Fibroblast of skin of back (primary cell): ENCODE results near the gene ETFB.

Experiments used
- DNase-seq: peaks from one replicate; pipeline ENCODE4 v3.0.0-alpha.2; 2013

ETFB gene

GRCh38 chr19:51327066-51328001 is 38.9 kb downstream of the ETFB start:
- peak; percentile 10 for DNase-seq

- no peak for DNase-seq
These were observed 39.7 kb downstream of the ETFB start for GRCh38 chr19:51326216-51327065.

DNA sequence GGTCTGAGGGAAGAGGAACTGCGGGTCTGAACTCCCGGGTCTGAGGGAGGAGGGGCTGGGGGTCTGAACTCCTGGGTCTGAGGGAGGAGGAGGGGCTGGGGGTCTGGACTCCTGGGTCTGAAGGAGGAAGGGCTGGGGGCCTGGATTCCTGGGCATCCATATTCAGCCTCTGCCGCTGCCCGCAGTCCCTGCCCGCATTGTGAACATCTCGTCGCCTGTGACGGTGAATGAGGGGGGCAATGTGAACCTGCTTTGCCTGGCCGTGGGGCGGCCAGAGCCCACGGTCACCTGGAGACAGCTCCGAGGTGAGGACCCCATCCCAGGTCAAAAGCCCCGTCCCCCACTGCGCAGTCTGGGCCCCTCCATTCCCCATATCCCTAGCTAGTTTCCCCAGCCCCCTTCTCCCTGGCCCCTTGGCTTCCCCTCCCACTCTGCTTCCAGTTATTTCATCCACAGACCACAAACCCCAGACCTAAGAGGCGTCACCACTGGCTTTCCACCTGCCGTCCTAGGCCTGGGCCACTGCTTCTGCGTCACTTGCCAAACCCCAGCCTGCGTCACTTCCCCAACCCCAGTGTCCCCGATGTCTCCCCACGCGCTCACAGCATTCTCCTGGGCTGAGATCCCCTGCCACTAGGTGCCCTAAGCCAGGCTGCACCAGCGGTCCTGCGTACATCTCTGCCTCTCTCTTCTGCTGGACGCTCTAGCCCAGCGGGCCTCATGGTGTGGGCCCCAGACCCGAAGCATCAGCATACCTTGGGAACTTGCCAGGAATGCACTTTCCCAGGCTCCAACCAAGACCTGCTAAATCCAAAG is 40.8 kb downstream of the ETFB start:
- DNase-seq = no peak

- no peak for DNase-seq
These were observed 42.1 kb downstream of the ETFB start for GRCh38 chr19:51324167-51324481.

- DNase-seq = no peak
These were observed 42.6 kb downstream of the ETFB start for GRCh38 chr19:51323481-51324166.

DNA sequence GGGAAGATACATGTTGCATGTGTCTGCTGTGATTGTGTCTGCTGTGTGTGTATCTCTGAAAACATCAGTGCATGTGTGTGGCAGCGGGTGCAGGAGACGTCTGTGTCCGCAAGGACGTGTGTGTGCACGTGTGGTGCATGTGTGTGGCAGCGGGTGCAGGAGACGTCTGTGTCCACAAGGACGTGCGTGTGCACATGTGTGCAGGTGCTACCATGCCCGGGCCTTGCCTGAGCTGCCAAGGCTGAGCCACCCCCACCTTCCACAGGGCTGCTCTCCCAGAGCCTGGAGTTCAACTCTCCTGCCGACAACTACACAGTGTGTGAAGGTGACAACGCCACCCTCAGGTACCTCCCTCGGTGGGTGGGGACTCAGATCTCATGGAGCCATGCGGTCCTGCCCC is 44.4 kb downstream of the ETFB start:
- no peak for DNase-seq

GRCh38 chr19:51320280-51320657 is 45.9 kb downstream of the ETFB start:
- no peak for DNase-seq

- DNase-seq = no peak
These were observed 46.4 kb downstream of the ETFB start for GRCh38 chr19:51319649-51320279.

GRCh38 chr19:51318687-51319648 is 47.2 kb downstream of the ETFB start:
- DNase-seq = no peak

DNA sequence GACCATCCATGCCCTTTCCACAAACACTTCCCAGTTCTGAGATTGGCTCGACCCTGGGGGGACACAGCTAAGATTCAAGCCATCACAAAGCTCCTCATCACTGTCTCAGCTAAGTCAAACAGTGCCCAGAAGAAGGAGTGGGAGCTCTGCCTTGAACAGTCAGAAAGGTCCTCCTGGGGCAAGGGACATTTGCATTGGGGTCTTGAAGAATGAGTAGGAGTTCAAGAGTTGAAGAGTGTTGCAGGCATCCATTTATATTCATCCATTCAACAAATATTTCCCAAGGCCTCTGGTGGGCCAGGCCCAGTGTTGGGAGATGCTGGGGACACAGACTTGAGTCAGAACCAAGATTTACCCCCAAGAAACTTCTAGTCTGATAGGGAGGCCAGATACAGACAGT is 48.2 kb downstream of the ETFB start:
- DNase-seq = no peak

DNA sequence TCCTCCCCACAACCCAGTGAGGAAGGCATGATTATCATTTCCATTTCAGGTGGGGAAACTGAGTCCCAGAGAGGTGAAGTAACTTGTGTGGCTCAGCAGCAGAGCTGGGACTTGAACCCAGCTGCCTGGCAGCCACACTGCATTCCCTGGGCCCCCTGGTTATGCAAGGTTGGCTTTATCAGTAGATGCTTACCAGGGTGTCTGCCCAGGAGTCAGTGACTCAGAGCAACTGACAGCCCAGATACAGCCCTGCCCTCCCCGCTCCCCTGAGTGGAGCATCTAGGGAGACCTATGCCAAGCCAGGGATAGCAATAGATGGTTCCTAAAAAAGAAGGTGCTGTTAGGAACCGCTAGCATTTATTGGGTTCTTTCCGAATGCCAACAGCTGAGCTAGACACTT is 48.8 kb downstream of the ETFB start:
- no peak for DNase-seq

DNA sequence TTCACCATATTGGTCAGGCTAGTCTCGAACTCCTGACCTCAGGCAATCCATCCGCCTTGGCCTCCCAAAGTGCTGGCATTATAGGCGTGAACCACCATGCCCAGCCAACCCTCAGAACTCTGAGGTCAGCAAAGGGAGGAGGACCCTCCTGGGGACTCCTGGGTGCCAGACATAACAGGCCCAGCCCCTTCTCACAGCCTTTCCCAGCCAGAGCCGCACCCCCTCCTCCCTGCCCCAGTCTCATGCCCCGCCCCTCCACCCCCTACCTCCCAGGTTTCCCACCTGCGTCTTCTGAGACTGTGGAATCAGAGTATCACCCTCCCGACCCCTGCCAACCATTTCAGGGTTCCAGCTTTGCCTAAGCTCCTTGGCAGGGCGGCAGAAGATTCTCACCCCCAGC is 49.5 kb downstream of the ETFB start:
- DNase-seq = no peak

DNA sequence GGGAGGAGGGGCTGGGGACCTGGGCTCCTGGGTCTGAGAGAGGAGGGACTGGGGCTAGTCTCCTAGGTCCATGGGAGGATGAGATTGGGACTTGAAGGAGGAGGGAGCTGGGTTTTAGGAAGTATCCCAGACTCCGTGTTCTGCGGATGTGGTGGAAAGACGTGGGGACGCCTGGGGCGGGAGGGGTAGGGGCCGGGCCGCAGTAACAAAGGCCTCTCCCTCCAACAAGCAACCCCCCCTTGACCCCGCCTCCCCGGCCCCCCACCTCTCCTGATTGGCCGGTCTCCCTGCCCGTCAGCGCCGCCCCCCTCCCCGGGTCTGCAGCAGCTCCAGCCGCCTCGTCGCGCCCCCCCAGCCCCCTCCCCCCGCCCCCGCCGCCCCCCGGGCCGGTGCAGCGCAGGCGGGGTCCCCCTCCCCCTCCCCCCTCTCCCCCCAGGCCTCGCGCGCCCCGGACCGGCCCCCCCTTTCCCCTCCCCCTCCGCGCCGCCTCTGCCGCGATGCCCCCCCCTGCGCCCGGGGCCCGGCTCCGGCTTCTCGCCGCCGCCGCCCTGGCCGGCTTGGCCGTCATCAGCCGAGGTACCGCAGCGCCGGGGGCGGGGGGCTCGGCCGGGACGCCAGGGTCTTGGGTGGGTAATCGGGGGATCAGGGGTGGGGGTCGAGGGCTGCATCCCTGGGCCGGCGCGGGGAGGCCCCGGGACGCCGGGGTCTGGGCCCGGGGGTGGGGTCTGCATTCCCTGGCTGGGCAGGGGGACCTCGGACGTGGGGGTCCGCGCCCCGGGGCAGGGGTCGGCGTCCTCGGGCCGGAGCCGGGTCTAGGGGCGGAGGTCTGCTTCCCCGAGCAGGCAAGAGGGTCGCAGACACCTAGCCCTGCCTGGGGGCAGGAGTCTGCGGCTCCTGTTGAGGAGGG is 54.6 kb downstream of the ETFB start, which contains the start of gene IGLON5:
Gene IGLON5 (plus strand): TSS at position 294 of the 907 bp plus-strand sequence. CDS start 204 bp downstream, at position 498.
- DNase-seq = no peak

DNA sequence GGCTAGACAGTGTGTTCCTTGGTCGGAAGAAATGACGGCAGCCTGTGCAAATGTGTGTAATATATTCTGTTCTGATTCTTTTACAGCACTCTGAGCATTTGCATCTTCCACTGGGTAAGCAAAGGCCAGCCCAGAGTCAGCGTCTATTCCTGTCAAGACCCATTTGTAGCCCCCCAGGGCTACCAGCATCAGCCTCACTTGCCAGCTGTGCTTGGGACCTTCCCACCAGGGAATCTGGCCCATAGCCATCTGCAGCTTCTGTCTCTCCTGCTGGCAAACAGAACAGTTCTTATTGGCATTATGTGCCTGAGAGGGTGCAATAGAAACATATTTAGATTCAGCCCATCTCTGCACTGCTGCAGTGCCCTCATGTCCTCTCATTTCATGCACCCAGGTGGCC is 60.7 kb downstream of the ETFB start:
- no peak for DNase-seq

DNA sequence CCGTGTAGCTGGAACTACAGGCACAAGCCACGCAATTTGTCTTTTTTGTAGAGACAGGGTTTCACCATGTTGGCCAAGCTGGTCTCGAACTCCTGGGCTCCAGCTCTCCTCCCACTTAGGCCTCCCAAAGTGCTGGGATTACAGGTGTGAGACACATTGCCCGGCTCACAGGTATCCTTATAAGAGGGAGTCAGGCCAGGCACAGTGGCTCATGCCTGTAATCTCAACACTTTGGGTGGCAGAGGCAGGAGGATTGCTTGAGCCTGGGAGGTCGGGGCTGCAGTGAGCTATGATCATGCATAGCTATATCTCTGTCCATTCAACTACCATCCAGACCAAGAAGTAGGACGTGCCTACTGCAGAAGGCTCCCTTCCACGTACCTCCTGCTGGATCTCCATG is 64.9 kb downstream of the ETFB start:
- DNase-seq = no peak

- DNase-seq = no peak
These were observed 68.8 kb downstream of the ETFB start for GRCh38 chr19:51297406-51297805.

DNA sequence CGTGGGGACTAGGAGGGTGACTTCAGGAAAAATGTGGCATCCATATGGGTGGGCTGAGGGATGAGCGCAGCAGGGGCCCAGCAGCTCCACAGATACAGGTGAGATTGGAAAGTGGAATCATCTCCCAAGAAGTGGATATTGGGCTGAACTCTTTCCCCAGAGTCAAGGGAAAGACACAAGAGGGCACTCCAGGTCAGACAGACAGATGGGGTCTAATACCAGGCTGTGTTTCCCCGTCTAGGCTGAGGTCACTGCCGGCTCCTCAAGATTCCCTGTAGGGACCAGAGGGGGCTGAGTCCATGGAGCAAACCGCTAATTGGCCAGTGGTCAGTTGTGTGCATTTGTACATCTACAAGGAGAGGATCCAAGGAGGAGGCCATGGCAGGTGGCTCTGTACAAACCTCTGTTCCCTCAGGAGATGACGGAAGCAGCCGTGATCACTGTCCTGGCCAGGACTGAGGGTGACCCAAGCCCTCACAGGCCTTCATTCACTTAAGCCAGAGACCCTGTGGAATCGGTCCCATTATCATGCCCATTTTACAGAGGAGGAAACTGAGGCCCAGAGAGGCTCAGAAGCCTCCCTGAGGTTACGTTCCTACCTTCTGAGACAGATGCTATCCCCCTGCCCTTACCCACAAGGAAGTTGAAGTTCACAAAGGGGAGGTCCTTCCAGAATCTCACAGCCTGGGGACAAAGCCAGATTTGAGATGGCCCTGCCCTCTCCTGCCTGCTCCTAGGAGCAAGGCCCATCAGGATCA is 69.7 kb downstream of the ETFB start:
- DNase-seq = no peak

DNA sequence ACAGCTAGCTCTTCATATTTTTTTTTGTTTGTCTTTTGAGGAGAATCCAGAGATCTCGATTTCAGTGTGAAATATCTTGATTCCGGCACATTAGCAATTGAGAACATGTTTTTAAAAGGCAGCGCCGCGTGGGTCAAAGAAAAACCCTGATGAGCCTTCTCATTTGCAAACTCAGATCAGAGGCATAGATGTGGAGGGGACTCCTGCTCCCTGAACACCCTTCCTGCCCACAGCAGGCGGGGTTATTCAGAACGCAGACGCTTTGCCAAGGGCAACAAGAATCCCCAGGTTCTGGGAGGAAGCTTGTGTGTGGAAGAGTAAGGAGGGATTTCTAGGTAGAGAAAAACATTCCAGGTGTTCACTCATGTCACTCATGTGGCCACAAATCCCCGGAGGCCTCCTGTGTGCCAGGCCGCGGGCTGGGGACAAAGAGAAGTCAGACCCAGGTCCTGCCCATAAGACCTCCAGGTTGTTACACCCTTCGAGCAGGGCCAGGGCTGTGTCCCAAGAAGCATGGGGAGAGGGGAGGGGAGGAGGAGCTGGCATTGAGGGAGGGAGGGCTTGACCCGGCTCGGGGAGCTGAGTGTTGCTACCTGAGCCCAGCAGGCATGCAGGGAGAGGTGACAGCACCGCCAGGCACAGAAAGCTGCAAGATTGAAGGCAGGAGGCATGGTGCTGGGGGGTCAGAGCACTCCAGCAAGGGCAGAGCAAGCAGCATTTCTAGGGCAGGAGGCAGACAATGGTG is 70.6 kb downstream of the ETFB start:
- no peak for DNase-seq
